Activated T-cell treated with anti-CD3 and anti-CD28 coated beads, Interleukin-2, amount 50 U/mL, for 4 hours (primary cell): ENCODE data around the gene CMTM8. TPM values are rescaled to one million over a fixed set of nuclear protein-coding genes. Genes with fewer than 3 reads are reported as not detected.
A peak's percentile ranks its signal among the peaks of the same experiment; 100 is the strongest.

ENCODE experiments used
- ATAC-seq, 2 donors: fragments of 200-7000 bp; cut with Tn5 transposase; one replicate each; pipeline ENCODE4 v1.10.0; 2021
- DNase-seq: peaks from one replicate; pipeline ENCODE4 v3.0.0-alpha.2; 2020
- H3K27me3 Mint-ChIP-seq: one replicate; pipeline ENCODE4 v1.8.0; 2021; ENCODE audit warnings: low read depth, mixed read lengths
- H3K36me3 Mint-ChIP-seq: one replicate; pipeline ENCODE4 v1.8.0; 2022; ENCODE audit warnings: mixed read lengths; ENCODE audit not compliant: insufficient read depth
- H3K4me1 Mint-ChIP-seq: one replicate; pipeline ENCODE4 v1.8.0; 2021; ENCODE audit warnings: low read depth, mixed read lengths
- H3K4me3 Mint-ChIP-seq: one replicate; pipeline ENCODE4 v1.8.0; 2021; ENCODE audit warnings: mild to moderate bottlenecking, moderate library complexity, mixed read lengths
- H3K9me3 Mint-ChIP-seq: one replicate; pipeline ENCODE4 v1.8.0; 2021; ENCODE audit warnings: mixed read lengths
- total RNA-seq, 3 donors: library from RNA; stranded (reverse); gene quantifications; one replicate each; pipeline ENCODE4 v1.2.1, GENCODE V29; 2021

Gene CMTM8
- total RNA-seq, 3 donors from 2014 or later: 3.9 to 6.3 (median 4.7) TPM

- Mint-ChIP-seq H3K9me3 (no peaks in the 10 kb centered on the region), H3K4me1 (peaks cover 72% of the 10 kb centered on the region), H3K4me3 (no peak overlapping the region), H3K27me3 (no peaks in the 10 kb centered on the region), H3K36me3 (peaks cover 16% of the 10 kb centered on the region)
- DNase-seq: no peak
- ATAC-seq: no peak
Observed at GRCh38 chr3:32406486-32407408, 168.3 kb downstream of the CMTM8 start.

DNA sequence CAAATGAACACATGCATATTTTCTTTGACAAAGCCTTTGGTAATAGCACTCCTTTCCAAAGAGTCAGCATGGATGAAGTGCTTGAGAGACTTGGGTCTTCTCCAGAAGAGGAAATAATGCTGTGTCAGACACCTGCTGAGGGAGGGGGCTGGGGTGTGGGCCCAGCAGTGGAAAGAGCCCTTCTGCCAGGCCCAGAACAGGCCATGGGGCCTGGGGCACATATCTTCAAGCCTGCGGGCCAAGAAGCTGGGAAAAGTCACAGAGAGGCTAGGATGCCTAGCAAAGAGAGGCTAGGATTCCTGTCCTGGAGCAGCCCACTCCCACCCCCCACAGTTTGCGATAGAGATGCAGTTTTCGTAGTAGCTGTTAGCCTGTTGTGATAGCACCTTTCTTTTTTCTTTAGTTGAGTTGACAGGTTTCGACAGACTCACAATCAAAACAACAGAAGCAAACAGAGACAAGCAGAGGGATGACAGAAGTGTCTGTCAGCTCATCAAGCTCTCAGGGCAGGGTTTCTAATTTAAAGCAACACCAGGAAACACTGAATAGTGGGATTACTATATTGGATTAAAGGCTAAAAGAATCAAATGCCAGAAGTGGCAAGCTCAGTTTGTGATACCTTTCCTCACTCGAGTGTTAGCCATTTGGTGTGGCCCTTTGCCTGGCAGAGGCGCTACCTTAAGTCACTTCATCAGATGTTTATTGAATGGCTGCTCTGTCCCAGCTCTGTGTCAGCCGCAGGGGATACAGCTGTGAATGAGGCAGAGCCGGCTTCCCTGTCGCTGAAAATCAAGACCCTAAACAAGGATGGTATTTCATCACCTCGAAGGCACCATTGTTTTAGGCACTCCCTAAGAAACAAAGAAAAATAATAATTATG, 172.1 kb downstream of the CMTM8 start:
- ATAC-seq (no peak), DNase-seq (no peak)
- H3K4me1 Mint-ChIP-seq: peaks cover 62% of the 10 kb centered on the region
- no peaks in the 10 kb centered on the region for H3K27me3 Mint-ChIP-seq
- H3K9me3 Mint-ChIP-seq: no peaks in the 10 kb centered on the region
- H3K4me3 Mint-ChIP-seq: no peak overlapping the region
- peaks cover 11% of the 10 kb centered on the region for H3K36me3 Mint-ChIP-seq

DNA sequence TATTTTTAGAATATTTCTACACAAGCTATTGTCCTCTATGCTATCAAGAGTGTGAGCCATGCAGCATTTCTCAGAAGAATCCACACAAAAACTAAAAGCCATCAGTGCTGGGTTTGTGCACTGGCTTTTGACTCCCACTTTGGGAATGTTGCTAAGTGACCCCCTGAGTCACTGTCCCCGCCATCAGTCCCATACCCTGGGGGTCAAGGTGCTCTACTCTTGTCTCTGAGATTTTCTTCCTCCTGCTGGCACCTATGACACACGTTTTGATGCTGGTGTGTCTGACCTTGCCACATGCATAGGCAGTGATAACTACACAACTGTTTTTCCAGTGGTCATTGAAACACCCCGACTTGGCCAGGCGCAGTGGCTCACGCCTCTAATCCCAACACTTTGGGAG, 173.0 kb downstream of the CMTM8 start:
- Mint-ChIP-seq H3K9me3 (no peaks in the 10 kb centered on the region), H3K4me1 (peaks cover 66% of the 10 kb centered on the region), H3K27me3 (no peaks in the 10 kb centered on the region), H3K36me3 (peaks cover 11% of the 10 kb centered on the region), H3K4me3 (no peak overlapping the region)
- ATAC-seq (no peak), DNase-seq (no peak)

- DNase-seq (no peak), ATAC-seq (no peak)
- Mint-ChIP-seq H3K27me3 (no peaks in the 10 kb centered on the region), H3K36me3 (peaks cover 11% of the 10 kb centered on the region), H3K9me3 (no peaks in the 10 kb centered on the region), H3K4me3 (no peak overlapping the region), H3K4me1 (peaks cover 66% of the 10 kb centered on the region)
Observed at GRCh38 chr3:32412887-32413286, 174.4 kb downstream of the CMTM8 start.

DNA sequence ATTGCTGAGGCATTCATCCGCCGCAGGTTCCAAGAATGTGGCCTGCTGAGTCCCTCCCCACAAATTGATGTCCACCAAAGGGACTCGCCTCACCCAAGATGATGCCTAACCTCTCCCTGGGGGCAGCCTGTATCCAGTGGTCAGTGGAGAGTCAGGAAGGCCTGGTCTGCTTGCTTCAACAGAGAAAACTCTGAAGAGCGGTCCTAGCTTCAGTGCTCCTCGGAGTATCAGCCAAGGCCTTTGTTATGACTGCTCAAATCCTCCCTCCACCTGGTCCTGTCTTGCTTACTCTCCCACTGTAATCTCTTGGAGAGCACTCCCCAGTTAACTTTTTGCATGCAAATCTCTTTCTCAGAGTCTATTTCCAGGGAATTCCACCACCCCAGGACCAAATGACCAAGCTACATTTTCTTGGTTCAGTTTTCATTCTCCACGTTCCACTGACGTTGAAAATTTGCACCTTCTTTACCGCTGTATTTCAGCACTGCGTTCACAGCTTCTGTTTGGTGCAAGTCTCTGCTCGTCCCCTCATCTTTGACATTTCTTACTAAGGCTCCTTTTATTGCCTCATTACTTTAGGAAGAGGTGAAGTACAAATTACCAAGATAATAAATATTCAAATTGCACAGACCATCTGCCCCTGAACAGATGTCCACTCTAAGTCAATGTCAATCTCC, 175.5 kb downstream of the CMTM8 start:
- H3K4me1 Mint-ChIP-seq: peaks cover 72% of the 10 kb centered on the region
- peak overlapping the region; percentile 48 for H3K4me3 Mint-ChIP-seq
- peaks cover 11% of the 10 kb centered on the region for H3K36me3 Mint-ChIP-seq
- DNase-seq (no peak), ATAC-seq (no peak)
- H3K27me3 Mint-ChIP-seq: no peaks in the 10 kb centered on the region
- no peaks in the 10 kb centered on the region for H3K9me3 Mint-ChIP-seq

DNA sequence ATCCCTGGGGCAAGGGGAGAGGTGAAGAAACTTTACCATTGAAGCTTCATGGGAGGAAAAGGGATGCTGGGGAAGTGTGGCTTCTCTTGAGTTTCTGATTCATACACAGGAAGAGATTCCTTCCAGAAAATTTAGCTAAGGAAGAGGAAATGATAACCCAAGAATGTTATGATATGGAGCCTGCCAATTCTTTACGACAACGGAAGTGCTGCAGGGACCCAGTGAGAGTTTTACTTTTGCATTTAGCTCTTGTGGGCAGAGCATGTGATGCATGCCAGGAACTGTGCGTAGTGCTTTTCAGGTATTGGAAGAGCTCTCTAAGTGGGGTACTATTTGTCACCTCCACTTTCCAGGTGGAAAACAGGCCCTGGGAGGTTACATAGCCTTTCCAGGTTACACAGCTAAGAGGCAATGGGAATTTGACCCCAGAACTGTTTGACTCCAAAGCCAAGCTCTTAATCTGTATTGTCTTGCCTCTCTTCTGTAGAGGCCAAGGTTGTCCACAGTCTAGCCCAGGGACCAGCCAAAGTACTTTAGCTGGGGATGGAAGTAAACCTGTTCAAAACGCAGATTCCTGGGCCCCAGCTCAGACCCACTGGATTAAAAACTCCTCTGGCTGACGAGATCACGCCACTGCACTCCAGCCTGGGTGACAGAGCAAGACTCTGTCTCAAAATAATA, 176.2 kb downstream of the CMTM8 start:
- Mint-ChIP-seq H3K4me1 (peaks cover 76% of the 10 kb centered on the region), H3K4me3 (peak overlapping the region; percentile 48), H3K27me3 (no peaks in the 10 kb centered on the region), H3K9me3 (no peaks in the 10 kb centered on the region), H3K36me3 (peaks cover 9% of the 10 kb centered on the region)
- ATAC-seq (peak; percentile 83 to 84), DNase-seq (no peak)

DNA sequence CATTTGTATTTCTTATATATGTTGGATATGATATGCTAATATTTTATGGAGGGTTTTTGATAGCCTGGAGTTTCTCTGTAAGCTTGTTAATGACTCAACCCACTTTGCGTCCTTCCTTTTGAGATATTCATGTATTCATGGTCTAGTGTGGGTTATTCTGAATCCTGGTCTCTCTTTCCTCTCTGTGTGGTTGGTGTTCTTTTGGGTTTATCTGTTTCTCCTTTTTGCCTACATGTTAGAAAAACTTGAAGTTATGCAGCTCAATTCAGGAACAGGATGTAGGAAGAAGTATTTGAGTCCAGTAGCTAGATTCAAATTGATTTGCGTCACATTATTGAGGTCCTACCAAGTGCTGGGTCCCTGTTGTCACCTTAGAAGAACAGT, 181.3 kb downstream of the CMTM8 start:
- no peak for DNase-seq
- peak overlapping the region; percentile 61 for H3K4me3 Mint-ChIP-seq
- H3K36me3 Mint-ChIP-seq: peaks cover 2% of the 10 kb centered on the region
- H3K27me3 Mint-ChIP-seq: no peaks in the 10 kb centered on the region
- ATAC-seq: peak in 1 of 2 donors; percentile 20
- H3K9me3 Mint-ChIP-seq: no peaks in the 10 kb centered on the region
- H3K4me1 Mint-ChIP-seq: peaks cover 96% of the 10 kb centered on the region

Other genes starting within 250 kb of the CMTM8 start
- gene GPD1L, start 132.1 kb upstream of the CMTM8 start, total RNA-seq: 10 to 100 TPM; 13.3 to 13.8 (median 13.8) TPM
- 10 to 100 TPM; 19.1 to 23.2 (median 21.3) TPM for gene CMTM7, start 153.2 kb downstream of the CMTM8 start, total RNA-seq